Fibroblast of skin of left biceps (primary cell): ENCODE results near the gene DOK3.

Experiments used
- DNase-seq, 2 experiments: peaks; one replicate each; pipeline ENCODE4 v3.0.0-alpha.2; 2013; ENCODE audit warnings: low read depth in 2 of 2

The DOK3 gene

GRCh38 chr5:177509381-177509951 lies at the start of gene DOK3:
TSS of gene DOK3 (minus strand) at chr5:177509826. CDS start at chr5:177509540, 286 bp downstream.
- DNase-seq = no peak

GRCh38 chr5:177557796-177558195 lies 48.2 kb upstream of the DOK3 start:
- no peak for DNase-seq

GRCh38 chr5:177557041-177557647 lies 47.5 kb upstream of the DOK3 start:
- no peak for DNase-seq

GRCh38 chr5:177555665-177556064 lies 46.0 kb upstream of the DOK3 start:
- DNase-seq = no peak

GRCh38 chr5:177555228-177555627 lies 45.6 kb upstream of the DOK3 start:
- no peak for DNase-seq

- DNase-seq = peak; percentile 71 to 78
These were observed 45.0 kb upstream of the DOK3 start, which contains the start of gene FAM193B for GRCh38 chr5:177554474-177555111. TSS of gene FAM193B (minus strand) at chr5:177554563. CDS start at chr5:177554458, 105 bp downstream.

- DNase-seq = no peak
These were observed 44.2 kb upstream of the DOK3 start for GRCh38 chr5:177553671-177554429.

GRCh38 chr5:177552839-177553455 lies 43.3 kb upstream of the DOK3 start:
- DNase-seq = no peak

- no peak for DNase-seq
These were observed 40.5 kb upstream of the DOK3 start for GRCh38 chr5:177550122-177550521.

- no peak for DNase-seq
These were observed 38.9 kb upstream of the DOK3 start for GRCh38 chr5:177548495-177548894.

- DNase-seq = no peak
These were observed 38.1 kb upstream of the DOK3 start for GRCh38 chr5:177547736-177548135.

GRCh38 chr5:177546258-177546741 lies 36.7 kb upstream of the DOK3 start:
- DNase-seq = peak; percentile 95

- DNase-seq = peak; percentile 81 to 82
These were observed 36.0 kb upstream of the DOK3 start for GRCh38 chr5:177545487-177546257.

GRCh38 chr5:177542816-177543465 lies 33.3 kb upstream of the DOK3 start:
- no peak for DNase-seq

GRCh38 chr5:177540438-177540837 lies 30.8 kb upstream of the DOK3 start:
- no peak for DNase-seq

GRCh38 chr5:177539411-177539810 lies 29.8 kb upstream of the DOK3 start:
- peak; percentile 56 for DNase-seq

GRCh38 chr5:177538876-177539275 lies 29.2 kb upstream of the DOK3 start:
- no peak for DNase-seq

- DNase-seq = no peak
These were observed 28.0 kb upstream of the DOK3 start for GRCh38 chr5:177537389-177538361.

GRCh38 chr5:177536386-177536785 lies 26.8 kb upstream of the DOK3 start:
- DNase-seq = no peak
